Esophagus (tissue), 2 donors: ENCODE results near the gene RASA4. TPM values are rescaled to one million over a fixed set of nuclear protein-coding genes. Genes with fewer than 3 reads are reported as not detected.
"Not testable (repeated sequence)": the region's sequence is repeated elsewhere in the genome, so short reads cannot be mapped to it uniquely, and the experiment has no call there.

Experiments used
- H3K27ac ChIP-seq, 2 donors: one replicate each; pipeline ENCODE4 v1.5.1; 2013; ENCODE audit warnings: low read depth in 2 of 2, mild to moderate bottlenecking in 2 of 2, inconsistent platforms in 1 of 2, low read length in 1 of 2, moderate library complexity in 1 of 2
- H3K27me3 ChIP-seq, 2 donors: one replicate each; pipeline ENCODE4 v1.6.1; 2013; ENCODE audit warnings: low read length in 2 of 2, control low read depth in 1 of 2, mild to moderate bottlenecking in 1 of 2; ENCODE audit not compliant: insufficient read depth in 2 of 2, control insufficient read depth in 1 of 2
- H3K36me3 ChIP-seq, 2 donors: one replicate each; pipeline ENCODE4 v1.6.1; 2013; ENCODE audit warnings: low read length in 1 of 2; ENCODE audit not compliant: control insufficient read depth in 2 of 2, insufficient read depth in 2 of 2
- H3K4me1 ChIP-seq, 2 donors: one replicate each; pipeline ENCODE4 v1.6.1; 2013; ENCODE audit warnings: low read length in 1 of 2; ENCODE audit not compliant: control insufficient read depth in 2 of 2, insufficient read depth in 2 of 2
- H3K4me3 ChIP-seq, 2 donors: one replicate each; pipeline ENCODE4 v1.5.1; 2013; ENCODE audit warnings: low read length in 2 of 2, mild to moderate bottlenecking in 2 of 2, low read depth in 1 of 2, moderate library complexity in 1 of 2
- H3K9me3 ChIP-seq, 2 donors: one replicate each; pipeline ENCODE4 v1.6.1; 2013; ENCODE audit warnings: mild to moderate bottlenecking in 2 of 2, low read depth in 1 of 2, low read length in 1 of 2, moderate library complexity in 1 of 2; ENCODE audit not compliant: control insufficient read depth in 2 of 2, insufficient read depth in 1 of 2
- WGBS, 2 donors: extraction: QIAGEN DNeasy Blood & Tissue Kit; methylation state at CpG; one replicate each; pipeline ENCODE4 v1.1.7; 2013; 5-methylcytosine and 5-hydroxymethylcytosine counted together
- polyA plus RNA-seq, 2 donors: library from polyadenylated mRNA; stranded (reverse); fragments of 200-250 nt; gene quantifications; one replicate each; pipeline ENCODE4 v1.2.3, GENCODE V29; 2013
- donor health status: healthy with polysubstance abuse.
- donor health status: Bipolar disorder and iron deficiency.

Gene RASA4
- 10 to 100 TPM; 13.0 to 14.3 TPM for polyA plus RNA-seq

- not testable (repeated sequence) for H3K36me3 ChIP-seq, H3K9me3 ChIP-seq, H3K27me3 ChIP-seq, H3K27ac ChIP-seq, H3K4me1 ChIP-seq
- 1 to 2% methylated on average over 15 to 22 of the region's 62 CpGs for WGBS, 2 donors
- H3K4me3 ChIP-seq: peak within 1 kb of the TSS; percentile 29 to 41
These were observed at the start of gene RASA4 for GRCh38 chr7:102616507-102617125. Gene RASA4 (minus strand): TSS chr7:102616756. CDS start chr7:102616689, 67 bp downstream.

GRCh38 chr7:102664765-102665164, 48.2 kb upstream of the RASA4 start:
- H3K4me3 ChIP-seq, H3K27ac ChIP-seq, H3K4me1 ChIP-seq, H3K36me3 ChIP-seq, H3K9me3 ChIP-seq, H3K27me3 ChIP-seq: not testable (repeated sequence)
- WGBS, 2 donors: 63 to 74% methylated on average over 4 of the region's 11 CpGs

DNA sequence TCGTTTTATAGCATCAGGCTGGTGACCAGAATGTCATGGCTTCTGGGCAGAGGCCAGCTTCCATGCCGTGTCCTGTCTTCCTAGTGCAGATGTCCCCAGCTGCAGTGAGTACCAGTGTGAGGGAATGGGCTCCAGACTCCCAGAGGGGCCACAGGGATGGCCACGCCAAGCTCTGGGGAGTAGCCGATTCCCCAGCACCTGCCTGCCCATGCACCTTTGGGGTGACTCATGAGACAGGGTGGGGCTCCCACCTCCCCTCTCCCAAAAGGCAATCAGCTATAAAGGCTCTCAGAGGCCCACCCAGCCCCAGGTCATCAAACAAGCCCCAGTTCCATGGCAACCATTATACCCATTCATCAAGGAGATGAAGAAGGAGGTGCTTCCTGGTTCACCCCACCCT, 33.4 kb upstream of the RASA4 start, which contains the start of gene SPDYE2B:
SPDYE2B (plus strand) TSS at position 396 of the 400 bp plus-strand sequence. CDS start 2,030 bp downstream, outside the sequence.
- not testable (repeated sequence) for H3K27ac ChIP-seq, H3K4me1 ChIP-seq, H3K4me3 ChIP-seq, H3K36me3 ChIP-seq, H3K9me3 ChIP-seq, H3K27me3 ChIP-seq
- no CpG with 5 or more reads among the region's 4 CpGs for WGBS, 2 donors

GRCh38 chr7:102647813-102648212, 31.3 kb upstream of the RASA4 start:
- not testable (repeated sequence) for H3K9me3 ChIP-seq, H3K27ac ChIP-seq, H3K36me3 ChIP-seq, H3K27me3 ChIP-seq, H3K4me3 ChIP-seq, H3K4me1 ChIP-seq
- 95 to 100% methylated on average over 5 of the region's 7 CpGs for WGBS, 2 donors

GRCh38 chr7:102643404-102643803, 26.8 kb upstream of the RASA4 start:
- no CpG with 5 or more reads among the region's 1 CpG for WGBS, 2 donors
- H3K27me3 ChIP-seq, H3K9me3 ChIP-seq, H3K27ac ChIP-seq, H3K4me3 ChIP-seq, H3K36me3 ChIP-seq, H3K4me1 ChIP-seq: not testable (repeated sequence)

DNA sequence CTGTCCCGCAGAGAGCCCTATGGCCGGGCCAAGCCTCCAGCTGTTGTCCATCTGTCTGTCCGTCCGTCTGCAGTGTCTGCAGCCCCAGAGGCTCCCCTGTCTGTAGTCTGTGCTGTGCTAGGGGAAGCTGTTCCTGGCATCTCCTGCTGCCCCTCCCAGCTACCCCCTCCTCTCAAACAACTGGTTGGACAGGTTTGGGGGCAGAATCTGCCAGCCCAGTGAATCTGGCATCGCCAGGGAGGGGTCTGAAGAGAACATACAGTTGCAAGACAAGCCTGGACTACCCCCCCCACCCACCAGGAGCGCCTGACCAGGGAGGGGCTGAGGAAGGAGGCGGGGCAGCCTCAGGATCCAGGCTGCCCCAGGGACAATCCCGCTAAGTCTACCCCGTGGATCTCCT, 26.1 kb upstream of the RASA4 start, which contains the start of gene UPK3BL1:
UPK3BL1 (minus strand) TSS at position 101 of the 400 bp plus-strand sequence; CDS start at position 51, 50 bp downstream.
- H3K4me3 ChIP-seq, H3K4me1 ChIP-seq, H3K27ac ChIP-seq, H3K36me3 ChIP-seq, H3K9me3 ChIP-seq, H3K27me3 ChIP-seq: not testable (repeated sequence)
- WGBS, 2 donors: no CpG with 5 or more reads among the region's 9 CpGs

GRCh38 chr7:102638848-102639247, 22.3 kb upstream of the RASA4 start:
- not testable (repeated sequence) for H3K4me3 ChIP-seq, H3K27me3 ChIP-seq, H3K9me3 ChIP-seq, H3K36me3 ChIP-seq, H3K4me1 ChIP-seq, H3K27ac ChIP-seq
- 89 to 91% methylated on average over 7 of the region's 11 CpGs for WGBS, 2 donors

- H3K36me3 ChIP-seq, H3K27ac ChIP-seq, H3K27me3 ChIP-seq, H3K9me3 ChIP-seq, H3K4me1 ChIP-seq, H3K4me3 ChIP-seq: not testable (repeated sequence)
- 85 to 91% methylated on average over 7 to 9 of the region's 13 CpGs for whole genome bisulfite sequencing, 2 donors
These were observed 20.4 kb upstream of the RASA4 start for GRCh38 chr7:102636956-102637355.

DNA sequence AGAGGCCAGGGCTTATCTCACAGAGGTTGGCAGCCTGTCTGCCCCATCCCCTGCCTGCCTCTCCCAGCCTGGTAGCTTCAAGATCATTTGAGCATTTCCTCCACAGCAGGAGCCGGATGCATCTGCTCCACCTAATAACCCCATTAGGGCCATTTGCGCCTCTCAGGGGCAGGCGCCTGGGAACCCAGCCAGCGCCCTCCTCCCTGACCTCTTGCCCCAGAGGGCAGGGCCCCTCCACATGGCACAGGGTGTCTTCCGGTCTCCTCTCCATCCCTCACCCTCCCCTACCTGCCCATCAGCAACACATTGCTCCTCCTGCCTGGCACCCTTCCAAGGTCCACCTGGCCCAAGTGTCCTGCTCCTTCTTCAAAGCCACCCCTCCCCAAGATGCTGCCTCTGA, 18.8 kb upstream of the RASA4 start:
- H3K27ac ChIP-seq, H3K27me3 ChIP-seq, H3K36me3 ChIP-seq, H3K4me3 ChIP-seq, H3K4me1 ChIP-seq, H3K9me3 ChIP-seq: not testable (repeated sequence)
- no CpG with 5 or more reads among the region's 5 CpGs for WGBS, 2 donors

GRCh38 chr7:102634299-102634698, 17.7 kb upstream of the RASA4 start:
- not testable (repeated sequence) for H3K4me3 ChIP-seq, H3K4me1 ChIP-seq, H3K27ac ChIP-seq, H3K36me3 ChIP-seq, H3K27me3 ChIP-seq, H3K9me3 ChIP-seq
- WGBS, 2 donors: 72 to 79% methylated on average over 2 of the region's 6 CpGs
